Lower leg skin (tissue), 4 donors: ENCODE data around the gene FLAD1. TPM values are rescaled to one million over a fixed set of nuclear protein-coding genes. Genes with fewer than 3 reads are reported as not detected.

ENCODE experiments used
- DNase-seq, 2 donors: peaks; one replicate each; pipeline ENCODE4 v3.0.0-alpha.2; 2019; ENCODE audit warnings: low spot score in 2 of 2
- H3K4me3 ChIP-seq: fragments of 200-600 bp; sonication (generic); 2 replicates; pipeline ENCODE4 v1.5.1; 2017; ENCODE audit warnings: mild to moderate bottlenecking, low read depth; ENCODE audit not compliant: poor library complexity, severe bottlenecking
- POLR2A ChIP-seq, 2 donors: fragments of 450-650 bp; IDR thresholded peaks; one replicate each; pipeline ENCODE4 v1.6.1; 2016 to 2017; ENCODE audit warnings: antibody characterized with exemption in 2 of 2, mild to moderate bottlenecking in 1 of 2, moderate library complexity in 1 of 2
- WGBS, 2 donors: methylation state at CpG; one replicate each; pipeline ENCODE4 v1.1.5; 2018; 5-methylcytosine and 5-hydroxymethylcytosine counted together
- intact Hi-C: fragments of 100-400 bp; cut with DNase I; formaldehyde crosslinking; loops from one replicate; pipeline ENCODE4 v1.15.0; 2023; ENCODE audit warnings: low total_unique reads
- total RNA-seq, 4 donors: library from RNA; depleted of rRNA; stranded (reverse); fragments of >200 nt; gene quantifications; one replicate each; pipeline ENCODE4 v1.1.0, GENCODE V29; 2016
- TF ChIP-seq, protein P1 (sequence below), 3 donors: fragments of 450-650 bp; IDR thresholded peaks; one replicate each; pipeline ENCODE4 v1.5.1; 2016; ENCODE audit warnings: antibody characterized with exemption in 3 of 3, mild to moderate bottlenecking in 3 of 3, moderate library complexity in 2 of 3

The FLAD1 gene
- total RNA-seq, 4 donors from 2014 or later = 38.7 to 45.3 (median 41.6) TPM

DNA sequence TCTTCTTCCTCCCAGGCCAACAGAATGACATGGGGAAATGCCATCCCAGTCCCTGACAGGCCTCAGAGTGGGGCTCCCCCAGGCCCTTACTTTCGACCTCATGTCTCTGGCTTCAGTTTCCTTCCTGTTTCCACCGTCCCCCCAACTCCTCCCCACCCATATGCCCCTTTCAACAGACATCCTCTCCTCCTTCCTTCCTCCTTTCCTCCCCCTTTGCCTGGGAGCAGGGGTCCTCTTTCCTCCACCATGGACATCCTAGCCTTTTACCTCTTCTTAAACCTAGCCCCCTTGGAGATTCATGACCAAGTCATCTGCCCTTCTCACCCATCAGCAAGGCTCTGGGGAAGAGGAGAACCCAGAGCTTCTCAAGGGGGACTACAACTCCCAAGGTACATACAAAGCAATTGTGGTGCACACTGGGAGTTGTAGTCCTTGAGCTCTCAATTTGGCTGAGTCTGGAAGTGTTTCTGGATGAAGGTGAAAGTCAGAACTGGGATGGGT is 23.5 kb downstream of the FLAD1 start:
- no peak for TF ChIP-seq POLR2A (IDR thresholded peaks at IDR 0.05)
- TF ChIP-seq, protein P1, sequence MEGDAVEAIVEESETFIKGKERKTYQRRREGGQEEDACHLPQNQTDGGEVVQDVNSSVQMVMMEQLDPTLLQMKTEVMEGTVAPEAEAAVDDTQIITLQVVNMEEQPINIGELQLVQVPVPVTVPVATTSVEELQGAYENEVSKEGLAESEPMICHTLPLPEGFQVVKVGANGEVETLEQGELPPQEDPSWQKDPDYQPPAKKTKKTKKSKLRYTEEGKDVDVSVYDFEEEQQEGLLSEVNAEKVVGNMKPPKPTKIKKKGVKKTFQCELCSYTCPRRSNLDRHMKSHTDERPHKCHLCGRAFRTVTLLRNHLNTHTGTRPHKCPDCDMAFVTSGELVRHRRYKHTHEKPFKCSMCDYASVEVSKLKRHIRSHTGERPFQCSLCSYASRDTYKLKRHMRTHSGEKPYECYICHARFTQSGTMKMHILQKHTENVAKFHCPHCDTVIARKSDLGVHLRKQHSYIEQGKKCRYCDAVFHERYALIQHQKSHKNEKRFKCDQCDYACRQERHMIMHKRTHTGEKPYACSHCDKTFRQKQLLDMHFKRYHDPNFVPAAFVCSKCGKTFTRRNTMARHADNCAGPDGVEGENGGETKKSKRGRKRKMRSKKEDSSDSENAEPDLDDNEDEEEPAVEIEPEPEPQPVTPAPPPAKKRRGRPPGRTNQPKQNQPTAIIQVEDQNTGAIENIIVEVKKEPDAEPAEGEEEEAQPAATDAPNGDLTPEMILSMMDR (IDR thresholded peaks at IDR 0.05) = no peak
- no peak overlapping the region for H3K4me3 ChIP-seq
- DNase-seq = peak in 1 of 2 donors; percentile 85
- 35 to 38% methylated on average over 2 of the region's 2 CpGs for WGBS, 2 donors
- intact Hi-C loops = no loop called here

DNA sequence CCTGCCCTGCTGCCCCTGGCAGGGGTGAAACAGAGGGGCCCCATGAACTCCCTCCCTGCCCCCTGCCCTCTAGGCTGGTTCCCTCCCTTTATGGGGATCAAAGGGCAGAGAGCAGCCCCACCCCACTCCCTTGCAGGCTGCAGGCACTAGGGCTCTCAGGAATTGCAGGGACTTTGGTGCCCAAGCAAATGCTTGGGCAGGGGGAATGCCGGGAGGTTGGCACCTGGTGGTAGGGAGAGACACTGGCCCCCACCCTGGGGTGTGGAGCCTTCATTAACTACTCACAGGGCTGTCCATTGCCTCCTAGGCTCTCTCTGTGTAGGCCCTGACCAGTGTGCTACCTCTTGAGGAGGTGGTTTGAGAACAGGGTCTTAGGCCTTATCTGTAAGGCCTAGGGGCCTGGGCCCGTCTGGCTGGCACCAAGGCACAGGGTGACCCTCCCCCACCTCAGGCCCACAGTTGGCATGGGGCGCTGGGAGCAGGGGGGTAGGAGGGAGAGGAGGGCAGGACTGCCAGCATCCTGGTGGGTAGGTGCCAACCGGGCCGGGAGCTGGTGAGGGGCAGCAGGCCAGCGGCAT is 24.2 kb downstream of the FLAD1 start:
- peak in 1 of 2 donors; percentile 89 for DNase-seq
- intact Hi-C loops = no loop called here
- WGBS, 2 donors = 29 to 50% methylated on average over 6 of the region's 6 CpGs
- H3K4me3 ChIP-seq = no peak overlapping the region
- TF ChIP-seq POLR2A (IDR thresholded peaks at IDR 0.05) = no peak
- TF ChIP-seq, protein P1 (IDR thresholded peaks at IDR 0.05) = no peak

- H3K4me3 ChIP-seq = peak overlapping the region; percentile 42
- intact Hi-C loops = no loop called here
- TF ChIP-seq POLR2A (IDR thresholded peaks at IDR 0.05) = no peak
- TF ChIP-seq, protein P1 (IDR thresholded peaks at IDR 0.05) = no peak
- peak in 1 of 2 donors; percentile 95 for DNase-seq
- 34 to 41% methylated on average over 12 to 15 of the region's 16 CpGs for WGBS, 2 donors
Observed at GRCh38 chr1:155008015-155008941, 25.1 kb downstream of the FLAD1 start.

DNA sequence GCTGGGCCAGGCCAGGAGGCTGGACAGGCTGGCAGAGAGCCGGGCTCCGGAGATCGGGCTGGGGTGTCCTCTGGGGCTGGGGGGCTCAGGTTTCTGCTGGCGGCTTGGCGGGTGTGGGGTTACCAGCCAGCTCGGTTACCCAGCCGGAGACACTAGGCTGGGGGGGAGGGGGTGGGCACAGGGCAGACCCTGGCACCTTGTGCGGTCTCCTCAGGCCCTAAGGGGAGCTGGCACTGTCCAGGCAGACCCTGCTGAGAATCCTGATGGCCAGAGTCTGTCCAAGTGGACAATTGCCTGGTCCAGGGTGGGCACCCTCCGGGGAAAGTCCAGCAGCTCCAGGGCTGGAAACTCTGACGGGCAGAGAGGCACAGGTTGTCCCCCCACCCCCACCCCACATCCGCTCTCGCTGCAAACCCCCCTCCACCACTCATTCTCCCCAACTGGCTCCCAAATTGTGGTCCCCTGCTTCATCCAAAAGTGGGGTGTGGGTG is 26.1 kb downstream of the FLAD1 start:
- no peak for TF ChIP-seq POLR2A (IDR thresholded peaks at IDR 0.05)
- TF ChIP-seq, protein P1 (IDR thresholded peaks at IDR 0.05) = no peak
- DNase-seq = peak in 1 of 2 donors; percentile 89
- intact Hi-C loops = no loop called here
- H3K4me3 ChIP-seq = peak overlapping the region; percentile 42
- 41 to 46% methylated on average over 12 of the region's 12 CpGs for WGBS, 2 donors

DNA sequence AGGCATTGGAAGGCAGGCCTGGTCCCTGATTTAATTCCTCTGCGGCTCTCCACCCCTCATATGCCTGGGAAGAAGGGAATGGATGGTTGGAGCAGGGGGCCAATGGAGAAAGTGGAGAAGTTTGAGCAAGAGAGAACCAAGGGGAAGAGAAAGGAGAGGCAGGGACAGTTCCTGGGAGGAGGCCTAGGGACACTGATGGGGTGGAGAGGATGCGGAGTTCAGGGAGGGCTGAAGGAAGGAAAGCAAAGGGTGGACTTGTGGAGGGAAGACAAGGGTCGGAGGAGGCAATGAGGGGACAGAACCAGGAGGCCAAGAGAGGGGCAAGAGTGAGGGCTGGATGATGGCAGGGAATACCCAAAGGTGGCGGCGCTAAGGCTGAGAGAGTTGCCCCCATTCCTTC is 26.6 kb downstream of the FLAD1 start:
- intact Hi-C loops = loop anchor here (10.0 kb wide), 1 partner anchor 45 kb away; the partner anchor contains the start of gene PYGO2

More for the DNA sequence above, 26.6 kb downstream of the FLAD1 start:
- DNase-seq = no peak
- TF ChIP-seq POLR2A (IDR thresholded peaks at IDR 0.05) = no peak
- TF ChIP-seq, protein P1 (IDR thresholded peaks at IDR 0.05) = no peak
- H3K4me3 ChIP-seq = peak overlapping the region; percentile 42
- WGBS, 2 donors = 57 to 62% methylated on average over 5 of the region's 5 CpGs
